ENCODE data around the gene LOXL3. TPM values are rescaled to one million over a fixed set of nuclear protein-coding genes. Genes with fewer than 3 reads are reported as not detected.

The LOXL3 gene
- total RNA-seq, 5 donors from 2014 or later (not counting 1 experiment from before 2014, with no cell fraction given) = 0.10 to 0.47 (median 0.38) TPM; not detected in 1

DNA sequence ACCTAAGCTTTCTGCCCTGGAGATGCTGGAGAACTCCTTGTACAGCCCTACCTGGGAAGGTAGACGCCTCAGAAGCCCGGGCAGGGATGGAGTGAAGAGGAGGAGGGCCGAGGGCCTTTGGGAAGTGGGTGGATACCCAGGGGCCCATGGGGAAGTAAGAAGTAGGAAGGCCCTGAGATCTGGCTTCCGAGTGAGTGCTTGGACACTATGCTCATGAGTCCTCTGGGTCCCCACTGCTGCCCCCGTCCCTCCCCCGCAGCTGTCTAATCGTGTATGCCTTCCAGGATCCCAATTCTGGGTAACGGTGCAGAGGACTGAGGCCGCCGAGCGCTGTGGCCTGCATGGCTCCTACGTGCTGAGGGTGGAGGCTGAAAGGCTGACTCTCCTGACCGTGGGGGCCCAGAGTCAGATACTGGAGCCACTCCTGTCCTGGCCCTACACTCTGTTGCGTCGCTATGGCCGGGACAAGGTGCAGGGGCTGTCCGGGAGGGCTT is 1.9 kb upstream of the LOXL3 start:
- ATAC-seq (replicated peaks in 1 of 4) (no peak), DNase-seq (no peak)
- CTCF ChIA-PET = interaction anchor here in 1 of 2 donors (0.6 kb wide), 2 partner anchors 272 to 302 kb away, joined by 3 to 4 read pairs; no protein-coding TSS in a partner anchor
- H3K4me3 ChIP-seq (ENCODE audit: control insufficient read depth in 1 of 2, extremely low read depth in 1 of 2, low read length in 1 of 2) = peak overlapping the region; percentile 96 to 97
- H3K27me3 ChIP-seq (replicated peaks in 1 of 2; ENCODE audit: control insufficient read depth in 2 of 2, extremely low read depth in 1 of 2, insufficient read depth in 2 of 2, low read length in 1 of 2) = peaks cover 0 to 26% of the 10 kb centered on the region in 2 experiments
- WGBS (ENCODE audit: insufficient coverage) = 85% methylated on average over 15 of the region's 17 CpGs
- H3K27ac ChIP-seq (ENCODE audit: low read length) = no peak overlapping the region
- Mint-ChIP-seq H3K4me1 (peaks cover 3 to 21% (median 19%) of the 10 kb centered on the region in 3 donors), H3K27me3 (peaks cover 10 to 17% of the 10 kb centered on the region in 2 donors), H3K36me3 (peaks cover 7% of the 10 kb centered on the region), H3K27ac (peak overlapping the region; percentile 27 to 85), H3K9me3 (no peaks in the 10 kb centered on the region), H3K4me3 (peak overlapping the region; percentile 86 to 94 (median 91))
- peaks cover 0 to 28% of the 10 kb centered on the region in 2 experiments for H3K4me1 ChIP-seq (ENCODE audit: control insufficient read depth in 1 of 2, extremely low read depth in 1 of 2, insufficient read depth in 2 of 2, low read length in 2 of 2)
- POLR2A ChIA-PET = no interaction called here
- no peaks in the 10 kb centered on the region for H3K36me3 ChIP-seq (ENCODE audit: control insufficient read depth in 2 of 2, extremely low read depth in 1 of 2, insufficient read depth in 1 of 2, low read length in 1 of 2)
- H3K9me3 ChIP-seq = no peaks in the 10 kb centered on the region

DNA sequence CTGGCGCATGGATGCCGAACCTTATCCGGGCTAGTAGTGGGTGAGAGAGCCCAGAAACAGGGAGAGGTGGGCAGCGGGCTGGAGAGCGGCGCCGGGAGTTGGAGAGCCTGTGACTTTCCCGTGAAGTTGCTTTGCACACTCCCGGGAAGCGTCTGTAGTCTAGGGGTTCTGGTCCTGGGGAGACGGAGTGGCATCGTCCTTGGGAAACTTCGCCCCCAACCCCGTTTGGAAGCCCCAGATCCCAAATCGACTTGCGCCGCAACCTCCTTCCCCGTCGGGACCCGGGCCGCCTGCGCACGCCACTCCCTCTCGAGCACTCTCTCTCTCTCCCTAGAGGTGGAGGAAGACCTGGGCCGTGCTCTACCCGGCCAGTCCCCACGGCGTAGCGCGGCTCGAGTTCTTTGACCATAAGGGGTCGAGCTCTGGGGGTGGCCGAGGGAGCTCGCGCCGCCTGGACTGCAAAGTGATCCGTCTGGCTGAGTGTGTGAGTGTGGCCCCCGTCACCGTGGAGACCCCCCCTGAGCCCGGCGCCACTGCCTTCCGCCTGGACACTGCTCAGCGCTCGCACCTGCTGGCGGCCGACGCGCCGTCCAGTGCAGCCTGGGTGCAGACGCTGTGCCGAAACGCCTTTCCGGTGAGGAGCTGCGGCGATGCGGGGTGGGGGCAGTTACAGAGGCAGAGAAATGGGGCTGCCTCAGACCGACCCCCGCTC is 1.2 kb upstream of the LOXL3 start:
- ChIA-PET CTCF (interaction anchor here in 1 of 2 donors (0.6 kb wide), 2 partner anchors 271 to 302 kb away, joined by 3 to 4 read pairs; no protein-coding TSS in a partner anchor), POLR2A (no interaction called here)
- ATAC-seq (replicated peaks in 1 of 4) (peak; percentile 49 to 65 (median 58)), DNase-seq (peak in 16 of 35 experiments; percentile 20 to 57 (median 39))
- Mint-ChIP-seq H3K27ac (peak overlapping the region; percentile 75 to 85), H3K9me3 (no peaks in the 10 kb centered on the region), H3K36me3 (peaks cover 7% of the 10 kb centered on the region), H3K4me1 (peaks cover 3 to 16% (median 14%) of the 10 kb centered on the region in 3 donors), H3K27me3 (peaks cover 12 to 20% of the 10 kb centered on the region in 2 donors), H3K4me3 (peak overlapping the region; percentile 86 to 94 (median 91))
- Histone ChIP-seq H3K27ac (ENCODE audit: low read length) (peak overlapping the region; percentile 75), H3K36me3 (ENCODE audit: control insufficient read depth in 2 of 2, extremely low read depth in 1 of 2, insufficient read depth in 1 of 2, low read length in 1 of 2) (no peaks in the 10 kb centered on the region), H3K9me3 (no peaks in the 10 kb centered on the region), H3K4me3 (ENCODE audit: control insufficient read depth in 1 of 2, extremely low read depth in 1 of 2, low read length in 1 of 2) (peak overlapping the region; percentile 96 to 97), H3K27me3 (replicated peaks in 1 of 2; ENCODE audit: control insufficient read depth in 2 of 2, extremely low read depth in 1 of 2, insufficient read depth in 2 of 2, low read length in 1 of 2) (peaks cover 0 to 23% of the 10 kb centered on the region in 2 experiments), H3K4me1 (ENCODE audit: control insufficient read depth in 1 of 2, extremely low read depth in 1 of 2, insufficient read depth in 2 of 2, low read length in 2 of 2) (peaks cover 0 to 27% of the 10 kb centered on the region in 2 experiments)
- WGBS (ENCODE audit: insufficient coverage) = 1% methylated on average over 40 of the region's 58 CpGs

DNA sequence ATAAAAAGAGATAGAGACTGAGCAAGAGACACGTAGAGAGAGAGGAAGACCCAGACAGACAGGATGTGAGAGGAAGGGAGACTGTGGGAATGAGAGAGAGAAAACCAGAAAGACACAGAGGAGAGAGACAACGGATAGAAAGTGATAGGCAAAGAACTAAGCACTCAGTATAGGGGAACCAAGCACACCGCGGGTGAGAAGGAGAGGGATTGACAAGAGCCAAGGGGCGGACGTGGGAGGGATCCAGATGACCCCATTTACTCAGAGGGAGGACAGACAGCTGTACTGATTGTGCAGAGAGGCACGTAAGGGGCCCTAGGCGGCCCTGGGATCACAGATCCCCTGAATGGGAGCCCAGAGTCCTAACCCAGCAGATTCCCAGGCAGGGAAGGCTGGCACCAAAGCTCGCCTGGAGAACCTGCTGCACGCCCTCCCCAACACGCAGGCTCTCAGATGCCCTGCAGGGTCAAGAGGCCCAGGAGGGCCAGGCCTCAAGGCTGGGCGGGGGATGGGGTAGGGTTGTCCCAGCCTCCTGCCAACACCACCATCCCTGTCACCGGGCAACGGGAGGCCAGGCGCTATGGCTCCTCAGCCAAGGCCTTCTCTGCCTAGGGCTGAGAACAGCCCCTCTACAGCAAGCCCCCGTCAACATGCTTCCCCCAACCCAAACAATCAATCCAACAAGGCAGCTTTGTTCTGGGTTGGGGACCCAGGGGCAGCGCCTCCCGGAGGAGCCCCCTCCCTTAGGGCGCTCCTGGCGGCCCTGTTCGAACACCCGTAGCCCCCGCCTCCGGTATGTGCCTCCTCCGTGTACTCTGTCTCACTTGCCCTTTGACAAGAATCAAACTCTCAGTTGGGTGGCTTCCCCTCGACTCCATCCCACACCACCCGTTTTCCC is 579 bp downstream of the LOXL3 start:
- ATAC-seq (replicated peaks in 1 of 4) = no peak

DNA sequence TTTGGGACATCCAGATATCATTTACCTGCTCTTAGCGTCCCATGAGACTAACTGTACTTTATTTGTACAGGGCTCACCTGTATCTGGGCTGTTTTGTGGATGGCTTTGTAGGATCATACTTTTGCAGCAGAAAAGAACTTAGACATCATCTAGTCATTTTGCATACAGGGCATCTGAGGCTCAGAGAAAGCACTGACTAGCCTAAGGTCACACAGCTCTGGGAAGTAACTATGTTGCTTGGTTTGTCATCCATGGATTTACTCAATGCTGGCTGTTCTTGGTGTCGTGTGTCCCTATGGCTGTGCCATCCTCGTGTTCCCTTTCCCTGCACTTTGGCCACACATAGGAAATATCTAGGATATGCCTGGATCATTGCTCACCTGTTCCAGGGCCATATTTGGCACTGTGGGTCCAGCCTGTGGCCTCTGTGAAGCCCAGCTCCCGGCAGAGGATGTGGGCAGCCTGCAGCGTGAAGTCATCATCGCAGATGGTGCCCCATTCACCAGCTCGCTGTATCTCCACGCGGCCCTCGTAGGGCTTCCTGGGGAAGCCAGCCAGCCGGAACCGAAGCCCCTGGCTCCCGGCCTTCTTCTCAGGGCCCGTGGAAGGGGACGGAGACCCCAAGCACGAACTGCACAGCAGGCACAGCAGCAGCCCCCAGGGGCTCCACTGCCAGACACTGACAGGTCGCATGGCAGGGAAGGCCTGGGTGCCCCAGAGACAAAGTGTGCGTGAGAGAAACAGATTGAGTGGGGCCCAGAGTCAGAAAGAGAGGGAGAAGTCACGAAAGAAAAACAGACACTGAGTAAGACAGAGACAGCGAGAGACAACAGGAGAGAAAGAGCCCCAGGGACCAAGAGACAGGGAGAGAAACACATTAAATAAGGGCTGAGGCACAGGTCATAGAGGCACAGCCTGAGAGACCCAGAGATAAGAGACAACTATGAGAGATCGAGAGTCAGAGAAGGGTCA is 1.5 kb downstream of the LOXL3 start:
- H3K9me3 ChIP-seq = no peaks in the 10 kb centered on the region
- peaks cover 2 to 39% of the 10 kb centered on the region in 2 experiments for H3K4me1 ChIP-seq (ENCODE audit: control insufficient read depth in 1 of 2, extremely low read depth in 1 of 2, insufficient read depth in 2 of 2, low read length in 2 of 2)
- Mint-ChIP-seq H3K27me3 (peaks cover 30 to 40% of the 10 kb centered on the region in 2 donors), H3K9me3 (no peaks in the 10 kb centered on the region), H3K4me1 (peaks cover 13 to 25% (median 25%) of the 10 kb centered on the region in 3 donors), H3K27ac (peak overlapping the region in 1 of 2 donors; percentile 40), H3K4me3 (peak overlapping the region; percentile 42 to 72 (median 52)), H3K36me3 (peaks cover 4% of the 10 kb centered on the region)
- no peak for ATAC-seq (replicated peaks in 1 of 4)
- H3K27ac ChIP-seq (ENCODE audit: low read length) = no peak overlapping the region
- WGBS (ENCODE audit: insufficient coverage) = 76% methylated on average over 21 of the region's 21 CpGs
- no peaks in the 10 kb centered on the region for H3K36me3 ChIP-seq (ENCODE audit: control insufficient read depth in 2 of 2, extremely low read depth in 1 of 2, insufficient read depth in 1 of 2, low read length in 1 of 2)
- peaks cover 0 to 39% of the 10 kb centered on the region in 2 experiments for H3K27me3 ChIP-seq (replicated peaks in 1 of 2; ENCODE audit: control insufficient read depth in 2 of 2, extremely low read depth in 1 of 2, insufficient read depth in 2 of 2, low read length in 1 of 2)
- DNase-seq = no peak
- no peak overlapping the region for H3K4me3 ChIP-seq (ENCODE audit: control insufficient read depth in 1 of 2, extremely low read depth in 1 of 2, low read length in 1 of 2)
- CTCF ChIA-PET = no interaction called here
- POLR2A ChIA-PET = no interaction called here

More for the DNA sequence above, 579 bp downstream of the LOXL3 start:
- Histone ChIP-seq H3K4me3 (ENCODE audit: control insufficient read depth in 1 of 2, extremely low read depth in 1 of 2, low read length in 1 of 2) (peak overlapping the region in 1 of 2 donors; percentile 97), H3K9me3 (no peaks in the 10 kb centered on the region), H3K4me1 (ENCODE audit: control insufficient read depth in 1 of 2, extremely low read depth in 1 of 2, insufficient read depth in 2 of 2, low read length in 2 of 2) (peaks cover 2 to 39% of the 10 kb centered on the region in 2 experiments), H3K36me3 (ENCODE audit: control insufficient read depth in 2 of 2, extremely low read depth in 1 of 2, insufficient read depth in 1 of 2, low read length in 1 of 2) (no peaks in the 10 kb centered on the region), H3K27me3 (replicated peaks in 1 of 2; ENCODE audit: control insufficient read depth in 2 of 2, extremely low read depth in 1 of 2, insufficient read depth in 2 of 2, low read length in 1 of 2) (peaks cover 0 to 38% of the 10 kb centered on the region in 2 experiments), H3K27ac (ENCODE audit: low read length) (no peak overlapping the region)
- DNase-seq = peak in 1 of 35 experiments; percentile 19
- ChIA-PET CTCF (no interaction called here), POLR2A (no interaction called here)
- H3K36me3 Mint-ChIP-seq = peaks cover 7% of the 10 kb centered on the region
- peaks cover 24 to 32% of the 10 kb centered on the region in 2 donors for H3K27me3 Mint-ChIP-seq
- no peaks in the 10 kb centered on the region for H3K9me3 Mint-ChIP-seq
- H3K4me3 Mint-ChIP-seq = peak overlapping the region; percentile 74 to 86 (median 80)
- H3K4me1 Mint-ChIP-seq = peaks cover 12 to 25% (median 23%) of the 10 kb centered on the region in 3 donors
- 90% methylated on average over 23 of the region's 27 CpGs for WGBS (ENCODE audit: insufficient coverage)
- peak overlapping the region; percentile 48 to 57 for H3K27ac Mint-ChIP-seq

DNA sequence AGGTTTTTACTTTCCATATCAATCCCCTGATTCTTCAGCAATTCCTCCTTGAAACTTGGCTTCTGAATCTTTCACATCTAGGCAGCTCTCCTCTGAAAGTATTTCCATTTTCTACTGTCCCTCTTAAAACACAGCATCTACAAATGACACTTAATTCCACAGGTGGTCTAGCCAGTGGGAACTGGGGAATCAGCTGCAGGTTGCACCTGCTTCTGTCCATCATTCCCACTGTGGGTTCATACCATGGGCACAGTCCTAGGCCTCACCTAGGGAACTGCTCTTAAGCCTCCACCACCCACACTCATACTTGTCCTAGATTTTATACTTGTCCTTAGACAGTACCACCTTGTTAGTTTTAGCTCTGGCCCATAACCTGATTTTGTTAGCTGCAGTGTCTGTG is 2.2 kb downstream of the LOXL3 start:
- POLR2A ChIA-PET = no interaction called here

More for the DNA sequence above, 2.2 kb downstream of the LOXL3 start:
- H3K36me3 ChIP-seq (ENCODE audit: control insufficient read depth in 2 of 2, extremely low read depth in 1 of 2, insufficient read depth in 1 of 2, low read length in 1 of 2) = no peaks in the 10 kb centered on the region
- H3K4me3 ChIP-seq (ENCODE audit: control insufficient read depth in 1 of 2, extremely low read depth in 1 of 2, low read length in 1 of 2) = no peak overlapping the region
- DNase-seq (no peak), ATAC-seq (replicated peaks in 1 of 4) (no peak)
- H3K4me1 ChIP-seq (ENCODE audit: control insufficient read depth in 1 of 2, extremely low read depth in 1 of 2, insufficient read depth in 2 of 2, low read length in 2 of 2) = peaks cover 2 to 39% of the 10 kb centered on the region in 2 experiments
- Mint-ChIP-seq H3K27ac (peak overlapping the region in 1 of 2 donors; percentile 11), H3K27me3 (peaks cover 32 to 42% of the 10 kb centered on the region in 2 donors), H3K4me1 (peaks cover 13 to 25% (median 22%) of the 10 kb centered on the region in 3 donors), H3K9me3 (no peaks in the 10 kb centered on the region), H3K36me3 (peaks cover 3% of the 10 kb centered on the region), H3K4me3 (no peak overlapping the region)
- CTCF ChIA-PET = no interaction called here
- peaks cover 0 to 45% of the 10 kb centered on the region in 2 experiments for H3K27me3 ChIP-seq (replicated peaks in 1 of 2; ENCODE audit: control insufficient read depth in 2 of 2, extremely low read depth in 1 of 2, insufficient read depth in 2 of 2, low read length in 1 of 2)
- no peaks in the 10 kb centered on the region for H3K9me3 ChIP-seq
- no peak overlapping the region for H3K27ac ChIP-seq (ENCODE audit: low read length)
